TTC549 (cell line): Measurements from ENCODE around the gene PPP1R14D.
A peak's percentile ranks its signal among the peaks of the same experiment; 100 is the strongest.

Experiments used
- FAIRE-seq: peaks from 2 replicates; lab custom pipeline; 2012; peaks lifted over from hg19 to GRCh38; lab: Jason Lieb, UNC

PPP1R14D gene

DNA sequence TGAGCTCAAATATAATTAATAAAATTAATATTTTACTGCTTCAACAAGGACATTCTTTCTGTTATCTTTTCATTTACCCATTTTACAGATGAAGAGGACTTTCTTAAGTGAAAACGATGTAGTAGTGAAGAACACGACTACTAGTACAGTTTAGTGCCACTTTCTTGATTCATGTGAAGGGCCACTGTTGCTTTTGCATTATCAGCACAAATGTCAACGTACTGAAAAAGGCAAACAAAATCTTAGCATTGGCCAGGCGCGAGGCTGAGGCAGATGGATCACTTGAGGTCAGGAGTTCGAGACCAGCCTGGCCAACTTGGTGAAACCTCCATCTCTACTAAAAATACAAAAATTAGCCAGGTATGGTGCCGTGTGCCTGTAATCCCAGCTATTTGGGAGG lies 9.5 kb downstream of the PPP1R14D start:
- FAIRE-seq = no peak

DNA sequence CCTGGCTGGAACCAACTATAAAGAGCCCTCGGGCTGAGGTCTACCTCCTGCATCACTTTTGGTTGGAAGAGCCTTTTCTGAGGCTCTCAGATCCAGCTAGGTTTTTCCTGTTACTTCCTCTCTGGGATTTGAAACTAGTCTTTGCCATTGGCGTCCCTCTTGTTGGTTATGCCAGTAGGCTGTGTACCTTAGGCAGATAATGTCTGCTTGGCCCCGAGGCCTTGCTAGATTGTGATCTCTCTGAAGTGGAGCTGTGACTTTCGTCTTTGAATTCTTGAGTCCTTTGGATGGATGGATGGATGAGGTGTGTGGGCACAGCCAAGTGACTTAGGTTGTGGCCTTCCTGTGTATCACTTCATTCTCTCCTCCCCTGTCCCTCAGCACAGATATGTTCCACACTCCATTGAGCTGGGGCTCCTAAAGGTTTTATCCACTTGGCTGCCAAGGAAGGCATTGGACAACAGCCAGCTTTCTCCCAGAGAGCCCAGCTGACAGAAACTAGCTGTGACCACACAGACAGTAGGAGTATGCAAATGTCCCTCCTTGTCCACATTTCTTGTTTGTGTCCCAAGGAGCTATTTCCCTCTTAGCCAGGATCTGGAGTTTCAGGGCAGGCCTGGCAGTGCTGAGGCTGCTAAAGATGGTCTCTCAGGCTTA lies 13.3 kb downstream of the PPP1R14D start:
- FAIRE-seq = no peak

DNA sequence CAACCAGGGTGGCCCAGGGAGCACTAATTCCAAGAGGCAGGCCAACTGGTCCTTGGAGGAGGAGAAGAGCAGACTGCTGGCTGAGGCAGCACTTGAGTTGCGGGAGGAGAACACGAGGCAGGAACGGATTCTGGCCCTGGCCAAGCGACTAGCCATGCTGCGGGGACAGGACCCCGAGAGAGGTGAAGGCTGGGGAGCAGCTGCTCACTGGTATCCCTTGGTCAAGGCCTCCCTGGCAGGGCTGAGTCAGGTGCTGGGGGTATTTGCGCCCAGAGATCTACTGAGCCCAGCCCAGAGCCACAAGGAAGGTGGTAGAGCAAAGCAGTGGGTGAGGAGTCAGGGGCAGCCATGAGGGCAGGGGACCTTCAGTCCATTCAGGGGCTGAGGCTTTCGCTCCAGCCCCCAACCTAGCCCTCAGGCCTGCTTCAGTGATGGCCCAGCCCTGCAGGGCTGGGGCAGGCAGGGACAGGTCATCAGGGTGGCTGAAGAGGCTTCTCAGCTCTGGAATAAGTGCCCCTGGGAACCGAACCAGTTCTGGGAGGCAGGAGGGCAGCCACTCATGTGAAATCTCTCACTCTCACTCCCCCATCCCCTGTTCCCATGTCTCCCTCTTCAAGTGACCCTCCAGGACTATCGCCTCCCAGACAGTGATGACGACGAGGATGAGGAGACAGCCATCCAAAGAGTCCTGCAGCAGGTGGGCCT lies 15.6 kb downstream of the PPP1R14D start:
- no peak for FAIRE-seq

DNA sequence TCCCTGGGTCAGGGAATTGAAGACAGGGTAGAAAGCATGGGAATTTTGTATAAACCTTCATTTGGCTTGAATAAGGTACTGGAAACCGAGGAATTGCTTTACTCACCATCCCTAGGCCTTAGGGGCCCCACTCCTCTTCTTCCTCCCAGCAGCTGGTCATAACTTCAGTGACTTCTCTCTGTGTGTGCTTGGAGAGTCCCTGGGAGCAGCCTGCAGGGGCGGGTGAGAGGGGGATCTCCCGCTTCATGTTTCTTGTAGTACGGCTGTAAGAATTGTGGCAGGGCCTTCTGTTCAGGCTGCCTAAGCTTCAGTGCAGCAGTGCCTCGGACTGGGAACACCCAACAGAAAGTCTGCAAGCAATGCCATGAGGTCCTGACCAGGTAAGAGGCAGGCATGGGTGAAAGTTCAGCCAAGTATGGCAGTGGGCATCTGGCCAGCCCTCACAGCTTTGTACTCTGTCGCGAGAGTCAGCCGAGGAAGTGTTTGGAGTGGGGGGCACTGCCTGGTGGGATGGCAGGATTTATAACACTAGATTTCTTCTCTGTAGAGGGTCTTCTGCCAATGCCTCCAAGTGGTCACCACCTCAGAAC lies 19.6 kb downstream of the PPP1R14D start:
- no peak for FAIRE-seq

DNA sequence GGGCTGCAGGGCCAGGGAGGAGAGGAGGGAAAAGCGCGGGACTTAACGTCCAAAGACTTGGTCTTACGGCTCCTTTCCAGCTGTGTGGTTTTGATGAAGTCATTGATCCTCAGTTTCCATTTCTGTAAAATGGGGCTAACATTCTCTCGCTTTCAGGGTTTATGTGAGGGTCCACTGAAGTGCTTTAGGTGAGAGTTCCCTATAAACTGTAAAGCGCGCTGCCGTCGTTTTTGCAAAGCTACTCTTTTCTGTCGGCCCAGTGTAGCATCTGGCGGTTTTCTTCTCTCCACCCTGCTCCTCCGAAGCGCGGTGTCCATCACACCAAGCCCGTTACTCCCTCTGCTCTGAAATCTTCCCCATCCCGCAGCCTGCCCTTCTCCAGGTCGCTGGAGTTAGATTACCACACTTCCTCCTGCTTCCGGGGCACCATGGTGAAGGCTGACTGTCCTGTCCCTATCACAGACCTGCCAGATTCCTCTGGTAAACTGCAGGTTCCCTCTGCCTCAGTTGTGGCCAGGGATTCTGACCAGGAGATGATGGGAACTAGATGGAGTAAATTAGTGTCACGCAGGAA lies 20.5 kb downstream of the PPP1R14D start:
- no peak for FAIRE-seq

DNA sequence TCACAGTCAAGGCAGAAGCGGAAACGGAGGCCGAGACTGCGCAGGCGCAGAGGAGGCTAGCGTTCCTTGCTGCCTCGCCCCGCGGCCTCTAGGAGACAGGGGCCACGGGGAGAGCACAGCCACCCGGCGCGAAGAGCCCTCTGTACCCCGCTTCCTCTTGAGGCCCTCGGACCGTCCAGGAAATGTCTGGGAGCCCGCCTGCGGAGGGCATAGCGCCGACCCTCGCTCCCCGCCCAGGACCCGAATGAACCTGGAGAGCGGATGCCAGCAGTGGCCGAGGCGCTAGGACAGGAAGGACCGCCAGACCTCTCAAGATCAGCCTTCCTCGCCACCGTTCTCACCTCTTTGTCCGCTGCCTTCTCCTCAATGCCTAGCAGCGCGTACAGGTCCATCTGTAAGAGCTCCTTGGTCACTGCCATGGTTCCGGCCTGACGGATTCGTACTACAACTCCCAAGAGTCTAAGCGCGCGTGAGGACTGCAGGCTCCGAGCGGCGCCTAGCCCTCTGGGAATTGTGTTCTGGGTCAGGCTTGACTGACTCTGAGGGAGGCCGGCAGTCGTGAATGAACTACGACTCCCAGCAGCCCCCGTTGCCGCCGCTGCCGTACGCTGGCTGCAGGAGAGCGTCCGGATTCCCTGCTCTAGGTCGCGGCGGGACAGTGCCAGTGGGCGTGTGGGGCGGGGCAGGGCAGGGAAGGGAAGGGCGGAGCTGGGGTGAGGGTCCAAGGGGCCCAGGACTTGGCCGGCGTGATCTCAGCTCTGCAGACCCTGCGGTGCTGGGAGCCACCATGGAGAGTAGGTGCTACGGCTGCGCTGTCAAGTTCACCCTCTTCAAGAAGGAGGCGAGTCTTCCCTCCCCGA lies 21.2 kb downstream of the PPP1R14D start, which contains the start of the genes DNAJC17 and ZFYVE19:
Gene DNAJC17 (minus strand): TSS at position 446 of the 860 bp plus-strand sequence. CDS start 27 bp downstream, at position 419.
Gene ZFYVE19 (plus strand): TSS at position 62 of the 860 bp plus-strand sequence. CDS start 501 bp downstream, at position 563.
- FAIRE-seq = peak; percentile 82

DNA sequence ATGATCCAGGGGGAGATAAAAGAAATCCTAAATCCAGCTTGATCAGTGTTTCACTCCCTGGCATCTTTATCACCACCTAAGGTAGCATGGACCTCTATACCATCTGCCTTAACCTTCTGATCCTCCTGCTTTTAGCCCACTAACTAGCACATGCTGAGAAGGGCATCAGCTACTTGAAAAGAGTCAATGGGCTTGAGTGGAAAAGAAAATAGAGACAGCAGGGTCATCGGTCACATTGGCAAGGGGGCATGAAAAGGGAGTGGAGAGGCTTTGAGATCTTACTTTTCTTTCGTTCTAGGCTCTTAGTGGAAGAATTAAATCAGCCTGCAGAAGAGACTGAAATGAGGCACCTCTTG lies 21.9 kb downstream of the PPP1R14D start:
- FAIRE-seq = no peak

DNA sequence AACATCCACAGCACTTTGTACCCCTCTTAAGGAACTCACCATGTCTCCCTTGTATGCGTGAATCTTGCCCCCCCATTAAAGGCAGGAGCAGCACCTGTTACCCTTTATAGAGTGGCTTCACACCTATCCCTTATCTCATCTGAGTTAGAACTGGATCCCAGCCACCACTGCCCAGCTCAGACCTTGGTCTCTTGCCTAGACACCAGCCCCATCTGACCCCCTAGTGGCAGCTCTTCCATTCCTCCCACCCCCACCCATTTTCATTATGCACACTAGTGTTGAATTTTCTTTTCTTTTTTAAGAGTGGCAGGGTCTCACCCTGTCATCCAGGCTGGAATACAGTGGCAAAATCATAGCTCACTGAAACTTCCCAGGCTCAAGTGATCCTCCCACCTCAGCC lies 24.8 kb downstream of the PPP1R14D start:
- FAIRE-seq = no peak

DNA sequence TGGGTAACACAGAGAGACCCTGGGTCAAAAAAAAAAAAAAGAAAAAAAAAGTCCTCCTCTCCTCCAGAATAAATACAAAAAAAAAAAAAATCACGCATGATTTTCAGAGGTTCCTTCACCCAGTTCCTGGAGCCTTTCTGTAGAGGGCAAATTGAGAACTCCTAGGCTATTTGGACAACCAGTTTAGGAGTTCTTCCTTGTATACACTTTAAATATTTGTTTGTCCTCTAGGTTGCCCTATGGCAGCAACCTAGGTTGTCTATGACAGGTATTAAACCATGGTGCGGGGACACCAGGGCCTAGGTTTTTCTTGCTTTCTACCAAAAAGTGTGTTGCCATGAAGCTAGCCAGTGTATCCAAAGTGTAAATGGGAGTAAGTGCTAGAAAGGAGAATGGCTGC lies 25.4 kb downstream of the PPP1R14D start:
- FAIRE-seq = no peak

DNA sequence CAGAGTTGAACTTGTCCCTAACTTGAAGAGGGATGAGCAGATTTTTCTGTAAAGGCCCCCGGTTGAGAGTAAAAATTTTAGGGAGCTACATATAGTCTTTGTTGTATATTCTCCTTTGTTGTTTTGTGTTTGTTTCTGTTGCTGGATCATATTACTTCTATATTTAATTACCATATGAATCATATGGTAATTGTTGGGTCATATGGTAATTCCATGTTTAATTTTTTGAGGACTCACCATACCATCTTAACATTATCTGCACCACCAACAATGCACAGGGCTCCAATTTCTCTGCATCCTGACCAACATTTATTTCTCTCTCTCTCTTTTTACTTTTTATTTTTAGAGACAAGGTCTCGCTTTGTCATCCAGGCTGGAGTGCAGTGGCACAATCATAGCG lies 29.0 kb downstream of the PPP1R14D start:
- no peak for FAIRE-seq

DNA sequence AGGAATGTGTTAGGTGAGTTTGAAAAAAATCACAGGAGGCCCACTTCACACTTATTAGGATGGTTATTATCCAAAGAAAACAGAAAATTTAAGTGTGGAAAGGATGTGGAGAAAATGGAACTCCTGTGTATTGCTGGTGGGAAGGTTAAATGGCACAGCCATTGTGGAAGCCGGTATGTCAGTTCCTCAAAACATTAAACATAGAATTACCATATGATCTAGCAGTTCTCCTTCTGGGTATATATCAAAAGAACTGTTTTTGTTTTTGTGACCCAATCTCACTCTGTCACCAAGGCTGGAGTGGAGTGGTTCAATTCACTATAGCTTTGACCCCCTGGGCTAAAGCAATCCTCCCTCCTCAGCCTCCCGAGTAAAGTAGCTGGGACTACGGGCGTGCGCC lies 32.0 kb downstream of the PPP1R14D start:
- FAIRE-seq = no peak

DNA sequence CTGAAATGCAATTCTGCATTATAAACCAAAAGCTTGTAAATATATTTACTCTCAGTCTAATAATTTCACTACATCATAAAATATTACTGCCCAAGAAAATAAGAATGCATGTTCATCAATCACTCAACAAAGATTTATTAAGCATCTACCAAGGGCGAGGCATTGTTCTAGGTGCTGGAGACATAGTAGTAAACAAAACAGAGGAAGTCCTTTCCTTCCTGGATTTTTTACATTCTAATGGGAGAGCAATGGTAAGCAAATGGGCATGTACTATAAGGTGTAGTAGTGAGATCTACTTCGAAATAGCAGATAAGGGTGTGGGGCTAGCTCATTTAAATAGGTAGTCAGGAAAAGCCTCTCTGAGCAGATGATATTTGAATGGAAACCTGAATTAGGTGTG lies 32.5 kb downstream of the PPP1R14D start:
- FAIRE-seq = no peak

DNA sequence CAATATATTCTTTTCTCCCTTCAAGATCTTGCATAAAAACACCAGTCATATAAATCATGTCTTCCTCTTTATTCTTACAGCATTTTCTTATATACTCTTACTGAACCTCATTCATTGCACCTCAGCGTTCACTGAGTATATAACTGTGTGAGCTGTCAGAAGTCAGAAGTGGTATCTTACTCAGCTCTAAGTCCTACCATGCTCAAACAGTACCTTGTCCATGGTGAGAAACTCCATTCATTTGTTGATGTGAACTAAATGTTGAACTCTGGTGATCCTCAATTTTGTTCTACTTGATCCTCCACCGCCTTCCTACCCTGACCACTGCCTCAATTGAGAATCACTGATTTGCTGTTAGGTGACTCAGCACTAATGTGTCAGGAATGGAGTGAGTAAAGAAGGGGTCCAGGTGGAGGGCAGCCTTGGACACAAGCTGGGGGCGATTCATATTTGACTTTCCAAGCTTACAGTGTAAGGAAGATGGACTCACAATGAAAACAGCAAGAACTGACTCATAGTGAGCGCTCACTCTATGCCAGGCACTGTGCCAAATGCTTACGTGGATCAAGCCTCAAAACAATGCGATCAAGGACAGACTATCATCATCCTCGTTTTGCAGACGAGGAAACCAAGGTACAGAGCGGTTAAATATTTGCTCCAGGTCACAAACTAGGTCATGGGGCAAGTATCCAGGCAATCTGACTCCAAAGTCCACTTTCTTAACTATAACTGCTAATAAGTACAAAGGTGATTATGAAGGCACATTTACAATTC lies 35.1 kb downstream of the PPP1R14D start:
- no peak for FAIRE-seq

DNA sequence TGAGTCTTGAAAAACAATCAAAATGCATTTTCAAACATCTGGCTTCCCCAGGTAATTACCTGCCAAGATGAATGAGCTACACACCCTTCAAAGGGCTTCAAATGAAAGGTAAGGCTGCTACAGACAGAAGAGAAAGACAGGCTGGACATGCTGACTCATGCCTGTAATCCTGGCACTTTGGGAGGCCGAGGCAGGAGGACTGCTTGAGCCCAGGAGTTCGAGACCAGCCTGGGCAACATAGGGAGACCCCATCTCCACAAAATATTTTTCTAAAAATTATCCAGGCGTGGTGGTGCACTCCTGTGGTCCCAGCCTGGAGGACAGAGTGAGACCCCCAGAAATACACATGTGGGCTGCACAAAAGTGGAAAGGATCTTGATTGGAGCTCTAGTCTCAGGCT lies 36.1 kb downstream of the PPP1R14D start:
- FAIRE-seq = no peak

DNA sequence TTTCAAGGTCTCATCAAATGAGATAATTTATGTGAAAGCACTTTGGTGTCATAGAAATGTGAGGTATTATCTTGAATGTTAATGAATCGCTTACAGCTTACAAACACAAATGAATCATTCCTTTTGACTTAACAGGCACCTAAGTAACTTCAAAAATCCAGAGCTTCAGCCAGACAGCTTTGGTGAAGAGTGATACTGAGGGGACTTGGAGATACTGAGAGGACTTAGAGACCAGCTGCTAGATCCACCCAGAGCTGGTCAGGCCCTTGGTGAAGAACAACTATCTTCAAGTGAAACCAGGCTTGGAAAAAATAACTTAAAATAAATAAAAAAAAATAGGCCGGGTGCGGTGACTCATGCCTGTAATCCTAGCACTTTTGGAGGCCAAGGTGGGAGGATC lies 37.8 kb downstream of the PPP1R14D start:
- no peak for FAIRE-seq

DNA sequence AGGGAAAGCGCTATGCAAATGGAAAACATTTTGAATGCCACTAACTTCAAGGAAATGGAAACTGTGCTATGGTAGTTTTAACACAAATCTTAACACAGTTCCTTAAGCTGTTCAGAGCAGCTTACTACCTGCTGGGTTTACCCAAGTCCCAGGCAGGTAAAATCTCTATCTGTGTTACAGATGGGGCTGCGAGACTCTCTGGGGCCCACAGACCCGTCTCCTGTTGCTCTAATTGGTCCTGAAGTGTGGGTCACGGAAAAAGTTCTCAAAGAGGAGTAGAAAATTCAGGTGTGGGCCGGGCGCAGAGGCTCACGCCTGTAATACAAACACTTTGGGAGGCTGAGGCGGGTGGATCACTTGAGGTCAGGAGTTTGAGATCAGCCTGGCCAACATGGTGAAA lies 38.5 kb downstream of the PPP1R14D start:
- FAIRE-seq = no peak

DNA sequence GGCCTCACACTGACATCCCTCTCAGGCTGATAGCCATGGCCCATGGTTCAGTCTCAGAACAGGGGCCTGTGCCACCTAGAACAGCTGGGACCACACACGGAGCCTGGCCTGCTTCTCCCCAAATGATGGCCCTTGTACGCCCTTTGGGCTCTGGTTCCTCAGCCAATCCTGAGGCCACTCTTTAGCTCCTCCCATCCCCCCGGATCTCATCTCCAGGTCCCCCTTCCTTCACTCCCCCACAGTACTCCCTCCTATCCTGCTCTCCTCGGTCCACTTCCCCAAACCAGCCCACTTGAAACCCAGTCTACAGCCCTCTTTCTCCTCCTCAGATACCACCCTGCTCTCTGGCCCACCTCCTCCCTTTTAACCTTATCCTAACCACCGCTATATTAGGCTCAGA lies 39.4 kb downstream of the PPP1R14D start:
- FAIRE-seq = no peak

DNA sequence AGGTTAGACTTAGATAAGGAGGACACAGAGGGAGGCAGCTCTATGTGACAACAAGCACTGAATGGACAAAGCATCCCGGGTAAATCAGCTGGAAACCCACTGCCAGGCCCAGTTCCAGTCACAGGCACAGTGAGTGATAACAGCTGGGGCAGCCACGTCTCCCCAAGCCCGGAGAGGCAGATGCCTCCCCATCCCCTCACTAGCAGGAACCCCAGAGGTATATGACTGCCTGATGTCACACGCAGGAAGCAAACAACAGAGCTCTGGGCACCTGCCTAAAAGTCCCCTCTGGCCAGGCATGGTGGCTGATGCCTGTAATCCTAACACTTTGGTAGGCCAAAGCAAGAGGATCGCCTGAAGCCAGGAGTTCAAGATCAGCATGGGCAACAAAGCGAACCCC lies 40.5 kb downstream of the PPP1R14D start:
- no peak for FAIRE-seq

DNA sequence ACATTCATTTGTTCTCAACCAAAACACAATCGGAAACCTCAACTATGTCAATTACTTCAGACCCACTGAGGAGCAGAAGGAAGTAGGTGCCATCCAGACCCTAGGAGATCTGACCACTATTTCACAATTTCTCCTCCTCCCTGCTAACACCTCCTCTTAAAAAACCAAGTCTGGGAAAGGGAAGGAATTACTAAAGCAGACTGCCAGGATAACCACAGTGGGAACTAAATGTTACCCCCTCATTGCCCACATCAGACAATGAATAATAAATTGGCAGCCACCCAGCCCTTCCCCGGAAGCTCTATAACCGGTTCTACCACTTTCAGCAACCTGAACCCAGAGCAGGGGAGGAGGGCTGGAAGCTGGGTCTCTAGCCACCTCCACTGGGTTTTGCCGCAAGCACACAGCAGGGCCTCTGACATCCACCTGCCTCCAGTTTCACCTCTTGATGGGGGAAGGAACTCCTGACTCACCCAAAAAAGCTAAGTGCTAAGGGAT lies 41.1 kb downstream of the PPP1R14D start:
- FAIRE-seq = no peak

DNA sequence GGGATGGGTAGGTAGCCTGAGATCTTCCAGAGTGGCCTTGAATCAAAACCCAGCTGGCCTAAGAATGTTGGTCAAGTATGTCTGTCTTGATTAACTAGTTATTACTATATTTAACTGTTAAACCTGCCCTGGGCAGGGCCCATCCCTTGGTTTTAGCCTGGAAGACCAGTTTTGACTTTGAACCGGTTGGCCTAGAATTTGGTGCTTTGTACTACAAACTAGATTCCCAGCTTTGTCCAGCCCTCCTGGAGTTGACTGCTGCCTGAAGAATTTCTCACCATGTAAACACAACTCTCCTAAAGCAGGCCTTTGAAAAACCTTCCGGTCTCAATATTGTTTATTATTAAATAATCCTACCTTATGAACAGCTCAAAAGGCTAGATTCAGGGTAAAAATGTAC lies 42.7 kb downstream of the PPP1R14D start:
- FAIRE-seq = no peak

DNA sequence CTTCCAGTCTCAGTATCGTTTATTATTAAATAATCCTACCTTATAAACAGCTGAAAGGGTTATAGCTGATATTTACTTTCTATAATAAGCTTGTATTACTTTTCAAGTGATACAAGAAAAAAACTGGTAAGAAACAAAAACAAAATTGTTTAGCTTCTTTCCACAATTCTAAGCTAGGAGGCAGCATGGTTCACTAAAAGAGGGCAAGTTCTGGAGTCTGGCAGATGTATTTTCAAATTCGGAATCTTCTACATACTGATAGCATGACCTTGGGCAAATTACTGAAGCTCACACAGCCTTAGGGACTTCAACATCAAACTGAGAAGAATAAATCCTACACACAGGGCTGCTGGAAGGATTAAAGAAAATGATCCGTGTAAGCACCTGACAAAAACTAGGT lies 43.3 kb downstream of the PPP1R14D start:
- no peak for FAIRE-seq
